Measurements from ENCODE around the gene NT5C3B.

- no peak; the same call in 1 of the 2 replicates for TF ChIP-seq CTCF (IDR thresholded peaks at IDR 0.05)
- no peak for TF ChIP-seq SIN3A (IDR thresholded peaks at IDR 0.05; ENCODE audit: borderline replicate concordance, insufficient read depth, low read depth, low read length)
- no peak for TF ChIP-seq POLR2AphosphoS5 (IDR thresholded peaks at IDR 0.05; ENCODE audit: low read depth, low read length)
- TF ChIP-seq TCF7L2 (IDR thresholded peaks at IDR 0.05; ENCODE audit: low read depth, low read length) = no peak
- TF ChIP-seq REST (IDR thresholded peaks at IDR 0.05; ENCODE audit: insufficient read depth in 1 of 2, low read depth in 2 of 2, low read length in 1 of 2) = no peak
Observed at GRCh38 chr17:41885733-41886132, 49.7 kb upstream of the NT5C3B start.
